Omental fat pad (tissue), 4 donors: Measurements from ENCODE around the gene HOXD13. TPM values are rescaled to one million over a fixed set of nuclear protein-coding genes. Genes with fewer than 3 reads are reported as not detected.

ENCODE experiments used
- ATAC-seq: fragments of 150-250 bp; one replicate; pipeline ENCODE4 v1.9.1; 2016; ENCODE audit warnings: mild to moderate bottlenecking, moderate library complexity; ENCODE audit not compliant: low FRiP score
- DNase-seq: peaks from one replicate; pipeline ENCODE4 v3.0.0-alpha.2; 2019; ENCODE audit warnings: low spot score
- CTCF ChIP-seq, 3 donors: fragments of 450-650 bp; IDR thresholded peaks; one replicate each; pipeline ENCODE4 v1.5.1; 2016 to 2017; ENCODE audit warnings: antibody characterized with exemption in 3 of 3, mild to moderate bottlenecking in 3 of 3, moderate library complexity in 2 of 3
- total RNA-seq, 4 donors: library from RNA; depleted of rRNA; stranded (reverse); fragments of >200 nt; gene quantifications; one replicate each; pipeline ENCODE4 v1.1.0, GENCODE V29; 2016

HOXD13 gene
- total RNA-seq, 4 donors from 2014 or later = not detected

- ATAC-seq (no peak), DNase-seq (no peak)
- no peak for TF ChIP-seq CTCF (IDR thresholded peaks at IDR 0.05)
These were observed 8.1 kb downstream of the HOXD13 start for GRCh38 chr2:176100547-176101140.

GRCh38 chr2:176101216-176101830 is 8.8 kb downstream of the HOXD13 start:
- no peak for ATAC-seq
- no peak for DNase-seq
- TF ChIP-seq CTCF (IDR thresholded peaks at IDR 0.05) = no peak

GRCh38 chr2:176101842-176102241 is 9.3 kb downstream of the HOXD13 start:
- no peak for TF ChIP-seq CTCF (IDR thresholded peaks at IDR 0.05)
- no peak for ATAC-seq
- DNase-seq = no peak

GRCh38 chr2:176102309-176102866 is 9.9 kb downstream of the HOXD13 start:
- DNase-seq (no peak), ATAC-seq (no peak)
- TF ChIP-seq CTCF (IDR thresholded peaks at IDR 0.05) = no peak

GRCh38 chr2:176103194-176103593 is 10.7 kb downstream of the HOXD13 start:
- TF ChIP-seq CTCF (IDR thresholded peaks at IDR 0.05) = no peak
- DNase-seq (no peak), ATAC-seq (no peak)

- no peak for TF ChIP-seq CTCF (IDR thresholded peaks at IDR 0.05)
- no peak for ATAC-seq
- no peak for DNase-seq
These were observed 11.3 kb downstream of the HOXD13 start for GRCh38 chr2:176103742-176104315.
